Measurements from ENCODE around the gene TAC4.

TAC4 gene

GRCh38 chr17:49798182-49798581 is 49.7 kb downstream of the TAC4 start:
- DNase-seq: no peak

GRCh38 chr17:49795372-49795771 is 52.5 kb downstream of the TAC4 start:
- no peak for DNase-seq

GRCh38 chr17:49793309-49793708 is 54.6 kb downstream of the TAC4 start:
- DNase-seq: no peak

GRCh38 chr17:49789243-49789578 is 58.7 kb downstream of the TAC4 start:
- DNase-seq: no peak

- DNase-seq: peak; percentile 94
Measured at GRCh38 chr17:49788478-49789242, 59.2 kb downstream of the TAC4 start, which contains the start of gene KAT7. Gene KAT7, plus strand, starts transcription at chr17:49788681. Its CDS starts 154 bp downstream, at chr17:49788835.

Data from KG1 (cell line).